ENCODE measurements around the gene COIL. TPM values are rescaled to one million over a fixed set of nuclear protein-coding genes. Genes with fewer than 3 reads are reported as not detected.

COIL gene
- total RNA-seq, 1 donor from 2014 or later, result 20.6 TPM

GRCh38 chr17:56933868-56934267, 27.0 kb downstream of the COIL start:
- Mint-ChIP-seq H3K27ac (ENCODE audit: unreplicated experiment) (no peak overlapping the region), H3K9me3 (ENCODE audit: unreplicated experiment) (peaks cover 14% of the 10 kb centered on the region), H3K27me3 (ENCODE audit: low read depth, unreplicated experiment) (no peaks in the 10 kb centered on the region), H3K4me1 (ENCODE audit: low read depth, unreplicated experiment) (peaks cover 5% of the 10 kb centered on the region), H3K4me3 (ENCODE audit: unreplicated experiment) (no peak overlapping the region), H3K36me3 (ENCODE audit: low read depth, unreplicated experiment) (peaks cover 10% of the 10 kb centered on the region)
- no peak overlapping the region for H2AFZ ChIP-seq (ENCODE audit: low read depth, low read length)
- no peak overlapping the region for H3K27ac ChIP-seq (ENCODE audit: low read depth, low read length)
- no peaks in the 10 kb centered on the region for H4K20me1 ChIP-seq (ENCODE audit: insufficient read depth, low read length)
- H3K79me2 ChIP-seq (ENCODE audit: insufficient read depth, low read length), result no peaks in the 10 kb centered on the region
- no peak overlapping the region for H3K9ac ChIP-seq (ENCODE audit: low read length)
- no peak for TF ChIP-seq CTCF (IDR thresholded peaks at IDR 0.05; ENCODE audit: insufficient read depth, low read depth, low read length)
- TF ChIP-seq EZH2 (IDR thresholded peaks at IDR 0.05; ENCODE audit: insufficient read depth, low read length), result no peak
- no peaks in the 10 kb centered on the region for H3K9me3 ChIP-seq (ENCODE audit: insufficient read depth, low read depth, low read length)
- FAIRE-seq (no peak), DNase-seq (ENCODE audit: low read depth) (no peak)
- H3K36me3 ChIP-seq (ENCODE audit: insufficient read depth, low read length), result peaks cover 11% of the 10 kb centered on the region
- peaks cover 3% of the 10 kb centered on the region for H3K4me1 ChIP-seq (ENCODE audit: insufficient read depth, low read length)
- H3K27me3 ChIP-seq (ENCODE audit: insufficient read depth, low read length), result no peaks in the 10 kb centered on the region
- H3K4me3 ChIP-seq (ENCODE audit: insufficient read depth, low read depth, low read length), result no peak overlapping the region
- no peak overlapping the region for H3K4me2 ChIP-seq (ENCODE audit: low read length)

- H3K9me3 Mint-ChIP-seq (ENCODE audit: unreplicated experiment), result peaks cover 14% of the 10 kb centered on the region
- peaks cover 10% of the 10 kb centered on the region for H3K36me3 Mint-ChIP-seq (ENCODE audit: low read depth, unreplicated experiment)
- H3K36me3 ChIP-seq (ENCODE audit: insufficient read depth, low read length), result peaks cover 11% of the 10 kb centered on the region
Measured at GRCh38 chr17:56933151-56933745, 27.6 kb downstream of the COIL start.

More at GRCh38 chr17:56933151-56933745, 27.6 kb downstream of the COIL start:
- H4K20me1 ChIP-seq (ENCODE audit: insufficient read depth, low read length), result no peaks in the 10 kb centered on the region
- H3K9ac ChIP-seq (ENCODE audit: low read length), result no peak overlapping the region
- no peaks in the 10 kb centered on the region for H3K79me2 ChIP-seq (ENCODE audit: insufficient read depth, low read length)
- Mint-ChIP-seq H3K4me1 (ENCODE audit: low read depth, unreplicated experiment) (peaks cover 3% of the 10 kb centered on the region), H3K27ac (ENCODE audit: unreplicated experiment) (no peak overlapping the region), H3K27me3 (ENCODE audit: low read depth, unreplicated experiment) (no peaks in the 10 kb centered on the region), H3K4me3 (ENCODE audit: unreplicated experiment) (no peak overlapping the region)
- no peaks in the 10 kb centered on the region for H3K27me3 ChIP-seq (ENCODE audit: insufficient read depth, low read length)
- DNase-seq (ENCODE audit: low read depth), result no peak
- no peak overlapping the region for H3K4me2 ChIP-seq (ENCODE audit: low read length)
- no peak overlapping the region for H3K27ac ChIP-seq (ENCODE audit: low read depth, low read length)
- no peaks in the 10 kb centered on the region for H3K9me3 ChIP-seq (ENCODE audit: insufficient read depth, low read depth, low read length)
- H3K4me1 ChIP-seq (ENCODE audit: insufficient read depth, low read length), result peaks cover 1% of the 10 kb centered on the region
- H3K4me3 ChIP-seq (ENCODE audit: insufficient read depth, low read depth, low read length), result no peak overlapping the region
- no peak overlapping the region for H2AFZ ChIP-seq (ENCODE audit: low read depth, low read length)
- no peak for TF ChIP-seq CTCF (IDR thresholded peaks at IDR 0.05; ENCODE audit: insufficient read depth, low read depth, low read length)
- TF ChIP-seq EZH2 (IDR thresholded peaks at IDR 0.05; ENCODE audit: insufficient read depth, low read length), result no peak
- FAIRE-seq, result no peak
